GM23338 (cell line): ENCODE results near the gene KCNMA1.

Experiments
- CREB1 ChIP-seq: fragments of 250-450 bp; sonication (Bioruptor Pico); IDR thresholded peaks from 2 replicates; pipeline ENCODE4 v1.5.0; 2020; ENCODE audit warnings: low read depth, mild to moderate bottlenecking, moderate library complexity
- CTCF ChIP-seq, 2 experiments: fragments of 200-600 bp in 1 of 2; sonication (generic) in 1 of 2; conservative IDR thresholded peaks; 2 replicates each; pipeline versions ENCODE4 v1.5.1 to v1.6.1; 2016 to 2017; ENCODE audit warnings: antibody characterized with exemption in 2 of 2, low read depth in 2 of 2, mild to moderate bottlenecking in 2 of 2, moderate library complexity in 1 of 2
- ETS1 ChIP-seq: IDR thresholded peaks from 2 replicates; pipeline ENCODE4 v1.6.1; 2016; ENCODE audit warnings: antibody characterized with exemption
- EZH2 ChIP-seq: fragments of 200-600 bp; sonication (generic); IDR thresholded peaks from one replicate; pipeline ENCODE4 v1.8.0; 2017; ENCODE audit warnings: antibody characterized with exemption, mild to moderate bottlenecking, low read depth; ENCODE audit not compliant: unreplicated experiment
- EZH2phosphoT487 ChIP-seq: fragments of 200-600 bp; sonication (generic); IDR thresholded peaks from one replicate; pipeline ENCODE4 v1.8.1; 2018; ENCODE audit warnings: antibody characterized with exemption; ENCODE audit not compliant: unreplicated experiment
- JUNB ChIP-seq: IDR thresholded peaks from one replicate; pipeline ENCODE4 v1.6.1; 2016; ENCODE audit warnings: antibody characterized with exemption; ENCODE audit not compliant: unreplicated experiment
- NANOG ChIP-seq: IDR thresholded peaks from 2 replicates; pipeline ENCODE4 v1.6.1; 2016; ENCODE audit warnings: antibody characterized with exemption, borderline replicate concordance
- POLR2AphosphoS5 ChIP-seq: IDR thresholded peaks from 2 replicates; pipeline ENCODE4 v1.6.1; 2016; ENCODE audit warnings: antibody characterized with exemption, low read depth
- REST ChIP-seq: IDR thresholded peaks from one replicate; pipeline ENCODE4 v1.6.1; 2018; ENCODE audit warnings: antibody characterized with exemption; ENCODE audit not compliant: unreplicated experiment
- ZNF114 ChIP-seq: fragments of 250-450 bp; sonication (Bioruptor Pico); IDR thresholded peaks from 2 replicates; pipeline ENCODE4 v1.5.0; 2020; ENCODE audit warnings: mild to moderate bottlenecking, moderate library complexity
- ZNF331 ChIP-seq: fragments of 250-450 bp; sonication (Bioruptor Pico); IDR thresholded peaks from 2 replicates; pipeline ENCODE4 v1.5.0; 2020; ENCODE audit warnings: low read depth, mild to moderate bottlenecking, moderate library complexity
- ZNF462 ChIP-seq: fragments of 250-450 bp; sonication (Bioruptor Pico); IDR thresholded peaks from 2 replicates; pipeline ENCODE4 v1.5.0; 2020; ENCODE audit warnings: mild to moderate bottlenecking, moderate library complexity

- TF ChIP-seq EZH2 (no peak), CTCF (conservative IDR thresholded peaks at IDR 0.05; ENCODE audit: low read depth in 2 of 2) (no peak), CREB1 (CRISPR knock-in tag) (no peak), EZH2phosphoT487 (no peak), REST (no peak), POLR2AphosphoS5 (no peak), ZNF462 (no peak), NANOG (no peak), ZNF331 (CRISPR knock-in tag) (no peak), ETS1 (no peak), ZNF114 (no peak), JUNB (no peak)
Measured at GRCh38 chr10:77548671-77549070, 88.9 kb downstream of the KCNMA1 start.
